ENCODE results near the gene LAMB3.

DNA sequence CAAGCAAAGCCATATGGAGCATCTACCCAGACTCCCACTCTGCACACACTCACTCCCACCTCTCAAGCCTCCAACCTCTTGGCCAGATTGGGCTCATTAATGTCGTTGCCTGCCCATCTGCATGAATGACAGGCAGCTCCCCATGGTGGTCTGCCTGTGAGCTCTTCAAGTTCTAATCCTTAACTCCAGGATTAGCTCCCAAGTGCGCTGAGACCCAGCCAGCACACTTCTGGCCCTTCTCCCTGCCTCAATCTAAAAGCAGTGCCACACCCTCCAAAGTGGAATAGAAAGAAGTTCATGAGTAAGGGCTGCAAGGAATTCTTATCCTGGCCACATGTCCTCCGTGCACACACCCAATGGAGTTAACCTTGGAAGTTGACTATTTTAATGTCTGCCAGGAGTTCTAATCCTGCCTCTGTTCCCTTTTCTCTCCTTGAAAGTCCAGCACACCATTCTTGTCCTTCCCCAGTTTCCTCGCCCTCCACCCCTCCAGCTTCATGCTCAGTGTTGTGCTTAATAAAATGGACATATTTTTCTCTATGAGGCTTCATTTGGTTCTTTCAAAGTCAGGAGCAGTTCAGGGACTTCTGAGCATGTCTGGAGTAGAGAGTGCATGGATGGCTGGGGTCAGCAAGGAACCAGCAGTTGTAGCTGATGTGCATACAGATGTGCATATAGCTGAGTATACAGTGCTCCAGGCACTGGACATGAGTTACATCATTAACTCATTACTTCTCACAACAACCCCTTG lies 38.6 kb downstream of the LAMB3 start:
- no peak for TF ChIP-seq POLR2AphosphoS5 (IDR thresholded peaks at IDR 0.05)
- TF ChIP-seq CTCF (IDR thresholded peaks at IDR 0.05), result no peak

Data from upper lobe of left lung (tissue), 4 donors.